HG02759 (cell line): ENCODE data around the gene IGSF5.
"Not testable (repeated sequence)": the region's sequence is repeated elsewhere in the genome, so short reads cannot be mapped to it uniquely, and the experiment has no call there.

Source experiments
- ATAC-seq: cut with Tn5 transposase; IDR thresholded peaks from one replicate; pipeline ENCODE4 v1.9.1; 2021; ENCODE audit warnings: mild to moderate bottlenecking, moderate library complexity; ENCODE audit not compliant: unreplicated experiment

The IGSF5 gene

DNA sequence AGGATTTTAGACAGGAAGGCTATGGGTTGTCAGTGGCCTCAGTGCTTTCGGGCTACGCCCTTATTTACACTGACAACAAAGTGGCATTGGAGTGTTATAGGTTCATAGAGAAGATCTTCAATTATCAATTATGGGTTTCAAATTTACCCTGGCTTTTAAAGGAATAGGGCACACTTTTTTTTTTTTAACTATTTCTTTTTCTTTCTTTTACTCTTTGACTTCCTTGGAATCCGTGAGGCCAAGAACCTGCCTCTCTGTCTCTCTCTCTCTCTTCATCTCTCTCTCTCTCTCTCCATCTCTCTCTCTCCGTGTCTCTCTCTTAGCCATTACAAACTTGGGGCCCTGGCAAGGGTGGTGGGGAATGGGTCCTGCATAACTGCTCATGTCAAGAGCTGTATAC lies at the start of gene IGSF5:
IGSF5 (plus strand) TSS at position 301 of the 400 bp plus-strand sequence. CDS start 327 bp downstream, outside the sequence.
- not testable (repeated sequence) for ATAC-seq

DNA sequence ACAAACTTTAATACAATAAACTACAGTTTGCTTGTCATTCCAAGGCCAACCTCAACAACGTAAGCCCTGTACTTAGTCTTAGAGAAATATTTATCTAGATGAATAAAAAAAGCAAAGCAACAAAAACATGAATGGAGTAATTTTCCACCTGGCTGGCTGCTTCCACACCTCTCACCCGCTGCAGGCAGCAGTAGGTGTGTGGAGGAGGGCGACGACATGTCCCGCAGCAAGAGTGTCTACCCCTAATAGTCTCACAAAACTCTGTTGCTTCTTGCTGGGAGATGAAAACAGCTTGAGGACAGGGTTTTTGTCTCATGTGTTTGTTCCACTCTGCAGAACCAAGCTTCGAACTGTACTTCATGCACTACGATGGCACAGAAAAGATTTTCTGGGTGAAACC lies 48.8 kb upstream of the IGSF5 start:
- no peak for ATAC-seq

DNA sequence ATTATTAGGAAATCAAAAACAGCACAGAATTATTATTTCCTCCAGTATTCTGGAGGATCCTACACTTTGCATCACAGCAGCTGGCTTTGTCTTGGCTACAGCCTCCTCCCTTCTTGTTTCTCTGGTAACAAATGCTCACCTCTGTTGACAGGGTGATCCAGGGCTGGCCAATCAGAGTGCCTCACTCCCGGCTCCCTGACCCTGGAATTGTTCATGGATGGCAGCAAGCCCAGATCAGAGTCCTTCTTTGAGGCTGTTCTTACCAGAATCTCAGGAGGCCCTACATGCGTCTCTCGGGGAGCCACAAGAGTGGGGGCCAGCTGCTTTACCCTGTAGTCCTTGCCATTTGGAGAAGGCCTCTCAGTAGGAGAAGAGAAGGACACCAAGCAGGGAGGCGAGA lies 48.4 kb upstream of the IGSF5 start:
- no peak for ATAC-seq

DNA sequence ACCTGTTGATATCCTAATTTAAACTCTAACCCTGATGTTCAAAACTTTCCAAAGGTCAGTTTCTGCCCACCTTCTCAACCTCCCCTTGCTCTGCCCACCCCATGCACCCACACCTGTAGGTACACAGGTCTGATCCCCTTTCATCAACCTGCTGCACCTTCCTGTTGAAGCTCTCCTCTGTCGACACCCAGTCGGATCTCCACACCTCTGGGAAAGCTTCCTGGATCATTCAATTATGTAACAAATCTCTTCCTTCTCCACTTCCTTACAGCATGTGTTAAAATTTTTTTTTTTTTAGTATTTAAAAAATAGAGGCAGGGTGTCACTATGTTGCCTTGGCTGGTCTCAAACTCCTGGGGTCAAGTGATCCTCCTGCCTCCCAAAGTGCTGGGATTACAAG lies 44.7 kb upstream of the IGSF5 start:
- no peak for ATAC-seq

DNA sequence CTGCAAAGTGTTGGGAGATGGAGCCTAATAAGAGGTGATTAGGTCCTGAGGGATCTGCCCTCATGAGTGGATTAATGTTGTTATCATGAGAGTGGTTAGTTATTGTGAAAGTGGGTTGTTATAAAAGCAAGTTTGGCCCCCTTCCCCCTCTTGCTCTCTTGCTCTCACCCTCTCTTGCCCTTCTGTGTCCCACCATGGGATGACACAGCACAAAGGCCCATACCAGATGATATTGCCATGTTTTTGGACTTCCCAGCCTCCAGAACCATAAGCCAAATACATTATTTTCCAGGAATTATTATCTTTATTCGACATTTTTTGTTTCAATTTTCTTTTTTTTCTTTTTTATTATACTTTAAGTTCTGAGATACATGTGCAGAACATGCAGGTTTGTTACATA lies 41.4 kb upstream of the IGSF5 start:
- ATAC-seq: no peak

DNA sequence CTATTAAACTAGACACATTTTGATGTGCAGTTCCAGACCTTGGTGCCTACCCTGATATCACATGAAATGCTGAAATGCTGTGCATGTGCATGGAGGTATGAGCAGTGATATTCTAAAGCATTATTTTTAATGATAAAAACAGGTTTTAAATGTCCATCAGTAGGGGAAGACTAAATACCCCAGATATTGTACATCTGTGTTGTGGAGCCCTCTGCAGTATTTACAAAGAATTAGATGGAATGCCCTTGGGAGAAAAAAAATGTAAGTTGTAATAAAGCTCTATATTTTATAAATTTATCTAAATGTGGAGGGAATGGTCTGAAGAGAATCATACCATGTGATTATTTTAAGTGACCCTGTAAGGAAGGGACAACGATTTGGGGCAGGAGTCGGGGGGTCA lies 39.1 kb upstream of the IGSF5 start:
- no peak for ATAC-seq

DNA sequence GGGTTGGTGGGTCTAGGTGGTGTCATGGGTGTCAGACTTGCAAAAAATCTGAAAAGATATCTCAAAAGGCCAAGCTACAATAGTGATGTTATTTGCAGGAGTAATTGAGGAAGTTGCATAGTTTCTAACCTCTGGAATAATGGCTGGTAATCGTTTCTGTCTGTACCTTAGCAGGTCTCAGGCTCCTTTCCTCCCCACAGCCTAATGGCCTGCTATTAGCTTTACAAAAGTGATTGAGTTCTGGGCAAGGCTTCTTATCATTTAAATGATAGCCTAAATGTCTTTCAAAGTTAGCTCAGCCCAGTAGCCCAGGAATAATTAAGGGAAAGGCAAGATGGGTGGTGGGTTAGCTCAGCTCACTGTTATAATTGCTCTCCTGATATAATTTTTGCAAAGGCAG lies 37.7 kb upstream of the IGSF5 start:
- no peak for ATAC-seq

DNA sequence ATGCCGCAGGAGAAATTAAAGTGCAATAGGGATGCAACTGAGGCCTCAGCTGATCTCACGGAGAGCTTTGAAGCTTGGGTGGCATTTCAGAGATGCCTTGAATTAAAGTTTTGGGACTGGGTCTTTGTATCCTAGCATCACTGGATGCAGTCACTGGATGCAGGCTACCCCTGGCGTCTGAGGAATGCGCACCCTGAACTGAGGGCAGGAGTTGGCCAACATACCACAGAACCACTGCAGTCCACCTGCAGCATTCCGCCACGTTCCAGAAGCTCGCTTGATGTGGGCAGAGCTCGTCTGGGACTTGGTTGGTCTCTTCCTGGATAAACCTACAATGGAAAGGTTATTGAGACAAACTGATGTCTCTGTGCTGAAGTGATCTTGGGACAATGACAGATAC lies 34.1 kb upstream of the IGSF5 start:
- ATAC-seq: no peak

DNA sequence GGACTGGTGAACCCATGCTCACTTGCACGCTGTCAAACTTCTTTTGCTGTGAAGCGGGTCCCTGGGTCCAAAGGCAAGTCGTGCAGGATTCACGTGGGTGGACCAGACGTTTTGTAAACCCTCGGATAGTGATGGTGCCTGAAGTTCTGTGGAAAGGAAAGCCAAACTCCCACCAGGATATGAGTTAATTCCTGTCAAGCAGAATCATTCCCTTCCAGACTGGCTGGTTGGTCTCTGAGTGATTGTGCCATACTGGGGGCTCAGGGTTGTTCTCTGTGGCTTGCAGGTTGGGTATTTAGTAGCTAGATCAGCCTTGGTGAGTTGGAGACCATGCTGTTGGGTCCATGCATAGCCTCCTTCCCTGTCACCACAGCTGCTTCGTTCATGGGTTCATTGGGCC lies 32.7 kb upstream of the IGSF5 start:
- no peak for ATAC-seq

DNA sequence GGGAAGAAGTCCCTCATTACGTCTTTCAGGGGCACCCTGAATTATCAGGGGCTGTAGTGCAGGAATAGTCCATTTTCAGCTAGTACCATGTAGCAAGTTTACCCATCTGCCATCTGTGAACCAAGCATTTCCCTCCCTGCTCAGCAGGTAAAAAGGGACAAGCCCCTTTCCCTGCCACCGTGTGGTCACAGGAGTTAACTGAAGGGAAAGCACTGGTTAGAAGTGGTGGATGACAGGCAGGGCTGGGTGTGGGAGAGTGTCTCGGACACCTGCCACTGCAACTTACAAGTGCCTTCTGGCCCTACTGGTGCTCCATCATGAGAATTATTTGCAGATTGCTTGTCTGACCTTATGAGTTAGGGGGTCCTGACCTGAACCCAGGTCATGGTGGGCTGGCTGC lies 32.0 kb upstream of the IGSF5 start:
- ATAC-seq: no peak

DNA sequence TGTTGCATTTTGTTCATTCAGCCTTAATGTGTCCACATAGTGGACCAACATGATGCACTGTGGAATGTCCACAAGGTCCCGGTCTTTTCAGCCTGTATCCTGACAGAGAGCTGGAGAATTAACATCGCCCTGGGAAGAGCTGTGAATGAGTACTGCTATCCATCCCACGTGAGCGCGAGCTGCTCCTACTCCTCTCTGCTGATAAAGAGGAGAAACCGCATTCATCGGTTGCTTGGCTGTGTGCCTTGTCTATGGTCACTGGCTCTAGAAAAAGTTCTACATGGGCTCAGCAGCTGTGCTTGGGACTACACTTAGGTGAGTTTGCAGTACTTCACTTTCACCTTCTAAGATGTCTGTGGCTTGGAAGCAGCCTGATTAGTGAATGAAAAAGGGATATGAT lies 31.1 kb upstream of the IGSF5 start:
- ATAC-seq: no peak

DNA sequence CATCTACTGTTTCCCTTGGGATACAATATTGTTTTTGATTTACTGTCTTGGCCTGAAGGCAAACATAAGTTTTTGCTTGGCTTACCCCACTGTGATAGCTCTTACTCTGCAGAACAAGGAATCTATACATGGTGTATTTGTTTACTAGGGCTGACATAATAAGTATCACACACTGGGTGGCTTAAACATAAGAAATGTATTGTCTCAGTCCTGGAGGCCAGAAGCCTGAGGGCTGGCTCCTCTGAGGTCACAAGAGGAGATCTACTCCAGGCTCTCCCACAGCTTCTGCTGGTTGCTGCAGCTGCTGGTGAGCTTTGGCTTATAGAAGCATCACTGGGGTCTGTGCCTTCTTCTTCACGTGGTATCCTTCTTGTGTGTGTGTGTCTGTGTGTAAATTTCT lies 30.7 kb upstream of the IGSF5 start:
- no peak for ATAC-seq

DNA sequence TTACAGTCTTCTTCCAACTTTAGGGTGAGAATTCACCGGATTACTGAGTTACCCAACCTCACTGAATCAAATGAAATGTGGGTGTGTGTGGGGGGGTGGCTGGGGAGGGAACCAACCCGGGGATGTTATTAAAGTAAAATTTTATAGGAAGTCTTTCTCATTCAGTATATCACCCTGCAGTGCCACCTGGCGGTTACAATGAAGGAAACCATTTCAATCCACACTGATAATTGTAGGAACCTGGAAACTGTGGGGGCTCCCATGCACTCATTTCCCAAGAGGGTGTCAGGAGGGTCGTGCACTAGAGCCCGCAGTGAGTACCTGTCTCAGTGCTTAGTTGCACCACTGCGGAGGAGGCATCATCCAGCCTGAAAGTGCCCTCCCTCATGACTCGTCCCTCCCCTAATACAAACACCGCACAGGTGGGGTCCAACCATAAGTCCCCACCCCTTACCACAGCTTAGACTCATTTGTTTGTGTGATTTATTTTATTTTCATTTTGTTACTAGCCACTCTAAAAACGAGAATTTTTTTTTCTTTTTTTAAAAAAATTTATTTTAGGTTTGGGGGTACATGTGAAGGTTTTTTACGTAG lies 29.1 kb upstream of the IGSF5 start:
- no peak for ATAC-seq

DNA sequence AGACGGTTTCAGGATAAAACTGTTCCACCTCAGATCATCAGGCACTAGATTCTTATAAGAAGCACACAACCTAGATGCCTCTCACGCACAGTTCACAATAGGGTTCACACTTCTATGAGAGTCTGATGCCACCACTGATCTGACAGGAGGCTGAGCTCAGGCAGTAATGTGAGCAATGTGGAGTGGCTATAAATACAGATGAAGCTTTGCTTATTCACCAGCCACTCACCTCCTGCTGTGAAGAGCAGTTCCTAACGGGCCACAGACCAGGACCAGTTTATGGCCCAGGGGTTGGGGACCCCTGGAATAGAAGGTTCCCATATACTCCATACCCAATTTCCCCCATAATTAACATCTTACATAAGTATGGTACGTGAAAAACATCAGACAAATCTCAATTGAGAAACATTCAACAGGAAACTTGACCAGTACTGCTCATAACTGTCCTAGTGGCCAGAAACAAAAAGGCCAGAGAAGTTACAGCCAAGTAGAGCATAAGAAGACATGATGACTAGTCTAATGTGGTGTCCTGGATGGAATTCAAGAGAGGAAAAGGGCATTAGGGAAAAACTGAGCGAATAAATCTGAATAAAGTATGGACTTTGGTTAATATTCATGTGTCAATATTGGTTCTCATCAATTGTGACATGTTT lies 24.7 kb upstream of the IGSF5 start:
- ATAC-seq: no peak

DNA sequence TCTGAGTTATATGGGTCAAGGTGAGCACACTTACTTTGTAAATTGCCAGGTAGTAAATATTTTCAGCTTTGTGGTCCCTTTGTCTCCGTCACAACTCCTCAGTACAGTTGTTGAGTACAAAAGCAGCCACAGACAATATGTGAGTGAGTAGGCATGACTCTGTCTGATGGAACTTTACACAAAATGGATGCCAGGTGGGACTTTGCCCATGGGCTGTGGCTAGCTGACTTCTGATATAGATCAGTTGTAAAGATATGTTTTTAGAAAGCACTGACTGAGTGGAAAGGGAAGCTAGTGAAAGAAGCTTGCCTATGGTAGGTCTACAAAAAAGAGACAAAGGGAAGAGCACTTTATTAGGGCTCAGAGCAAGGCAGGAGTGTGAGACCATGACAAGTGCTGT lies 23.1 kb upstream of the IGSF5 start:
- no peak for ATAC-seq

DNA sequence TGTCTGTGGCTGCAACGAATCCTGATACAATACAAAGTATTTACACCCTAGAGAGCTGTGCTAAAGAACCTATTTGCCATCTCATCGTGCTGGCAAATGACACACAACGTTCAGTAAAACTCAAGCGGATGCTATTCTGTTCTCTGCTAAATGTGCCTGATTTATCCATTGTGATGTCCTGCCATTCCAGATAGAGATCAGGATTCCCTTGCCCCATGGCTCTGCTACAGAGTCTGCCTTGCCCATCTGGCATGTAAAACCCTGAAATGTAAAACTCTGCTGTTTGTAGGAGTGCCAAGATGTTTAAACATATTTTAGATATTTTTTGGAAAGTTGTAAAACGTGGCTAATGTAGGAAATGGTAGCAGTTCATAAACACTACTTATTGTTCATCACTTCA lies 20.0 kb upstream of the IGSF5 start:
- no peak for ATAC-seq

DNA sequence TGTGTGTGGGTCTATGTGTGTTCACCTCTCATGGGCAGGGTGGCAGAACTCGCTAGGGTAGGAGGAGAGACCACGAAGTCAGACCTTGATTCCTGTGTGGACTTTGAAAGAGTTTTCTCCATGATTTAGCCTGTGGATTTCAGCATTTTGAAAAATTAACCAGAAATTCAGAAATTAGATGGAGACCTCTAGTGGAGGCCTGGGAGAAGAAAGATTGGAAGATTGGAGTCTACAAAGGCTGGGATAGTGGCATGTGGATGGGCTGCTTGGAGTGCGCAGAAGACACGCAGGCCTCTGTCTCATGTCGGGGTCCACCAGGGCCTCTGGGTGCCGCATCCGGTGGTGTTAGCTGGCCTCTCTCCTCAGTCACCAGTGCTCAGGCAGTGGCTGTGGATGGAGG lies 18.9 kb upstream of the IGSF5 start:
- no peak for ATAC-seq

DNA sequence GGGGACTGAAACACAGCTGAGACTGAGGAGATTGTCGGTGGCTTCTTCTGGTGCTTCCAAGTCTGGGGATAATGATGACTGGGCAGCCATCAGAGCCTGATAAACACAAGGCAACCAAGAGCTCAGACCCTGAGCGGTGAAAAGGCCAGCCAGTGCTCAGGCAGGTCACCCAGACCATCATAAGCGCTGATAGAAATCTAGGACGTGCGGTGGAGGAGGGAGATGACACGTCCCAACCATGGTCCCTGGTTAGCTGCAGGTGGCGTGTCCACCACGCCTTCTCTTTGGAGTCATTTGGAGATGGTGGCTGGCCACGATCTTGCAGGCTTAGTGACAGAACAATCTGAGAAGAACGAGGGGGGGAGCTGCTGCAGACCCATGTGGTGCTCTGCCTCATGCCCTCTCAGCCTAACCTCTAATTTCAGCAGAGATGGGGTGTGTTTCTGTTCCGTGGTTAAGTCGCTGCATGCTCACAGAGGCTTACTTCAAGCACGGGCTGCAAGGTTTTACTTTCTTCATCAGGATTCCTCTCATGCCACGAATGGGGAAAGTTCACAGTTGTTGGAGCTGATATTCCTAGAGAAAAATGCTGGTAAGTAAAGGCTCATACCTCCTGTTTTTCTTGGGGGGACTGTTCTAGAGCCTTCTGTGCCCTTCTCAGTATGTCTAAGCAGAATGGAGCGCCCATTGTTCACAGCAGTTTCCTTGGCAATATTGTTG lies 17.4 kb upstream of the IGSF5 start:
- ATAC-seq: no peak

DNA sequence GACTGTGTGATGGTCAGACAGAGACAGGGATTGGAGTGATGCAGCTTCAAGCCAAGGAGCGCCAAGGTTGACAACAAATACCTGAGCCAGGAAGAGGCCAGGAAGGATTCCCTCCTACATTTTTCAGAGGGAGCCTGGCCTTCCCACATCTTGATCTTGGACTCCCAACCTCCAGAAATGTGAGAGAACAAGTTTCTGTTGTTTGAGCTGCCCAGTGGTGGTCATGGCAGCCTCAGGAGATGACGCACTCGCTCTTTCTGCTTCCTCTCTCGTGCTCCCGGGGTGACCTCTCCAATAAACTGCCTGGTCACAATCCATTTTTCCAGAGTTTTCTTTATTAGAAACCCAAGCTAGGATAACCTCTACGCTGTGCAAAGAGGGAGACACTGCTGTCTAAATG lies 16.6 kb upstream of the IGSF5 start:
- ATAC-seq: no peak

DNA sequence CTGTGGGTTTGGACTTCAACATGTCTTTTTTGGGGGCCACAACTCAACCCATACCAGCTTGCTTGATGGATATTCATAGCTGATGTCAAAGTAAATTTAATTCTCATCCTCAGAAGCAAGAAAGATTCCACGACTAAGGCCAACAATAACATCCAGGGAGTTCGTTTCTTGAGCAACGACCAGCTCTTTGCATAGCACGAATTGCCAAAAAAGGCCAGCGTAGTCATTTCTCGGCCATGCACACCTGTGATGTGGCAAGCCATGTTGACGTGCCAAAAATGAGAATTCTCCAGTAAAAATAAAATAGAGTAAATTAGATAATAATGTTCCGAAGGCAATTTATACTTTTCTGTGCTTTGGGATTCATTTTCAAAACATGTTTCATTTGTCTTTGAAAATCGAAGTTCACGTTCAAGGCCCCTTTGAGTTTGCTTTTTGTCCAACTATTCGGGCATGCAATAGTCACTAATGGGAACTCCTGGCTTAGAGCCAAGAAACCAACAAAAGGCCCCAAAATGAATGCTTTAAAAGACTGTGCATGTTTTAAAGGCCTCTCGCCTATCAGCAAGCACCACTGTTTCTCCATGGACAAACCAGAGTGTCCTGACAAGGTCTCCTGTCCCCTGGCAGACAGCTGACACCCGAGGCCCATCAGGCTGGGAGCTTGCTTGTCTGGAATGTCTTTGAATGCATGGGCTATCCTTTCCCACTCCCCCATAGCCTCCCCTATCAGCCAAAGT lies 14.4 kb upstream of the IGSF5 start:
- no peak for ATAC-seq

DNA sequence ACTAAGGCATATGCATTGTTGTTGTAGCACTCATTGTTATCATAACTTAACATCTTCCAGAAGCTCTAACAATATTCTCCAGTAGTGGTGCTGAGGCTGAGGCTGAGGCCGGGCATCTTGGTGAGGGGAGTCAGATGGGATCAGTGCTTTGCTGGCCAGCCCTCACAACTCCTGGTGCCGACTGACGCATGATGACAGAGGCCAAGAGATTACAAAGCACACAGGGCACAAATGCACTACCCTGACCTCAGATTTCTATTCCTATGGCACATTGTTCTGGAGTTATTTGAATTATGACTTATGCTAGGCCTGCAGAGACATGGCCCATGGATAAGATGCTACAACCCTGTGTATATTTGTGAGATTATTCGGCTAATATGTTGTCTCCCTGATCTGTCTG lies 8.3 kb upstream of the IGSF5 start:
- no peak for ATAC-seq
